Activated naive CD8-positive, alpha-beta T cell treated with anti-CD3 and anti-CD28 coated beads, Interleukin-2, amount 10 ng/mL, durations not matched to agents 7 days and 5 days (primary cell): Measurements from ENCODE around the gene EXOC3L1. TPM values are rescaled to one million over a fixed set of nuclear protein-coding genes. Genes with fewer than 3 reads are reported as not detected.

ENCODE experiments used
- ATAC-seq: fragments of 150-1000 bp; cut with Tn5 transposase; one replicate; pipeline ENCODE4 v1.10.0; 2021; ENCODE audit warnings: low read depth, moderate library complexity
- POLR2A ChIA-PET: fragments of 350-600 bp; sonication (Branson Sonifier 250); formaldehyde crosslinking; loops from one replicate; lab custom pipeline; 2021; ENCODE audit warnings: antibody characterized with exemption; lab: Charles Lee
- DNase-seq: peaks from one replicate; pipeline ENCODE4 v3.0.0; 2021
- H3K27ac Mint-ChIP-seq: one replicate; pipeline ENCODE4 v1.8.0; 2022; ENCODE audit warnings: mild to moderate bottlenecking, mixed read lengths
- H3K27me3 Mint-ChIP-seq: one replicate; pipeline ENCODE4 v1.8.0; 2022; ENCODE audit warnings: mild to moderate bottlenecking, moderate library complexity, mixed read lengths
- H3K36me3 Mint-ChIP-seq: one replicate; pipeline ENCODE4 v1.8.0; 2021; ENCODE audit warnings: mild to moderate bottlenecking, mixed read lengths
- H3K4me1 Mint-ChIP-seq: one replicate; pipeline ENCODE4 v1.8.0; 2021; ENCODE audit warnings: mixed read lengths
- H3K4me3 Mint-ChIP-seq: one replicate; pipeline ENCODE4 v1.8.0; 2022; ENCODE audit warnings: mild to moderate bottlenecking, moderate library complexity, mixed read lengths
- H3K9me3 Mint-ChIP-seq: one replicate; pipeline ENCODE4 v1.8.0; 2021; ENCODE audit warnings: mixed read lengths
- total RNA-seq, 2 experiments: library from RNA; stranded (reverse); gene quantifications; one replicate each; pipeline ENCODE4 v1.2.3, GENCODE V29; 2021

Gene EXOC3L1
- total RNA-seq, 2 experiments from 2014 or later, result not detected

GRCh38 chr16:67210069-67210937 is 20.4 kb upstream of the EXOC3L1 start:
- H3K9me3 Mint-ChIP-seq, result no peaks in the 10 kb centered on the region
- POLR2A ChIA-PET, result interaction anchor here (1.1 to 1.4 kb wide), 2 partner anchors 16 to 27 kb away, joined by 3 to 5 read pairs; partner anchors contain the start of gene TMEM208
- no peak overlapping the region for H3K4me3 Mint-ChIP-seq
- H3K27ac Mint-ChIP-seq, result no peak overlapping the region
- H3K36me3 Mint-ChIP-seq, result no peaks in the 10 kb centered on the region
- no peak for ATAC-seq
- H3K4me1 Mint-ChIP-seq, result peaks cover 3% of the 10 kb centered on the region
- no peaks in the 10 kb centered on the region for H3K27me3 Mint-ChIP-seq
- DNase-seq, result no peak

- no peaks in the 10 kb centered on the region for H3K9me3 Mint-ChIP-seq
- DNase-seq, result no peak
- no peak overlapping the region for H3K27ac Mint-ChIP-seq
- ATAC-seq, result no peak
- POLR2A ChIA-PET, result interaction anchor here (1.1 to 1.4 kb wide), 2 partner anchors 17 to 27 kb away, joined by 3 to 5 read pairs; partner anchors contain the start of gene TMEM208
- H3K36me3 Mint-ChIP-seq, result no peaks in the 10 kb centered on the region
- H3K27me3 Mint-ChIP-seq, result no peaks in the 10 kb centered on the region
- H3K4me1 Mint-ChIP-seq, result peaks cover 3% of the 10 kb centered on the region
- H3K4me3 Mint-ChIP-seq, result no peak overlapping the region
Observed at GRCh38 chr16:67209565-67209964, 19.6 kb upstream of the EXOC3L1 start.

- ATAC-seq, result no peak
- H3K9me3 Mint-ChIP-seq, result no peaks in the 10 kb centered on the region
- peaks cover 3% of the 10 kb centered on the region for H3K4me1 Mint-ChIP-seq
- no peaks in the 10 kb centered on the region for H3K27me3 Mint-ChIP-seq
- no peak overlapping the region for H3K4me3 Mint-ChIP-seq
- H3K36me3 Mint-ChIP-seq, result no peaks in the 10 kb centered on the region
- H3K27ac Mint-ChIP-seq, result no peak overlapping the region
- no peak for DNase-seq
- POLR2A ChIA-PET, result interaction anchor here (0.6 to 1.4 kb wide), 3 partner anchors 10 to 29 kb away, joined by 3 to 4 read pairs (median 3); no protein-coding TSS in a partner anchor
Observed at GRCh38 chr16:67208154-67208896, 18.4 kb upstream of the EXOC3L1 start.

GRCh38 chr16:67207249-67208091 is 17.5 kb upstream of the EXOC3L1 start:
- POLR2A ChIA-PET, result interaction anchor here (1.0 kb wide), 1 partner anchor 19 kb away, joined by 4 read pairs; the partner anchor contains the start of gene TMEM208
- no peaks in the 10 kb centered on the region for H3K9me3 Mint-ChIP-seq

GRCh38 chr16:67206838-67207248 is 16.9 kb upstream of the EXOC3L1 start:
- ATAC-seq, result no peak
- no peak overlapping the region for H3K4me3 Mint-ChIP-seq
- no peaks in the 10 kb centered on the region for H3K27me3 Mint-ChIP-seq
- no peaks in the 10 kb centered on the region for H3K9me3 Mint-ChIP-seq
- POLR2A ChIA-PET, result interaction anchor here (1.0 kb wide), 1 partner anchor 20 kb away, joined by 4 read pairs; the partner anchor contains the start of gene TMEM208
- no peak for DNase-seq
- H3K4me1 Mint-ChIP-seq, result peaks cover 3% of the 10 kb centered on the region
- H3K27ac Mint-ChIP-seq, result no peak overlapping the region
- no peaks in the 10 kb centered on the region for H3K36me3 Mint-ChIP-seq

More at GRCh38 chr16:67207249-67208091, 17.5 kb upstream of the EXOC3L1 start:
- H3K4me1 Mint-ChIP-seq, result peaks cover 3% of the 10 kb centered on the region
- H3K27ac Mint-ChIP-seq, result no peak overlapping the region
- no peak overlapping the region for H3K4me3 Mint-ChIP-seq
- DNase-seq (no peak), ATAC-seq (no peak)
- no peaks in the 10 kb centered on the region for H3K27me3 Mint-ChIP-seq
- no peaks in the 10 kb centered on the region for H3K36me3 Mint-ChIP-seq

- Mint-ChIP-seq H3K27me3 (no peaks in the 10 kb centered on the region), H3K36me3 (no peaks in the 10 kb centered on the region), H3K4me1 (peaks cover 3% of the 10 kb centered on the region), H3K4me3 (no peak overlapping the region), H3K9me3 (no peaks in the 10 kb centered on the region), H3K27ac (no peak overlapping the region)
- ATAC-seq (no peak), DNase-seq (no peak)
- POLR2A ChIA-PET, result interaction anchor here (1.0 kb wide), 1 partner anchor 21 kb away, joined by 4 read pairs; the partner anchor contains the start of gene TMEM208
Observed at GRCh38 chr16:67206129-67206837, 16.3 kb upstream of the EXOC3L1 start.

GRCh38 chr16:67204076-67204475 is 14.1 kb upstream of the EXOC3L1 start:
- ATAC-seq (no peak), DNase-seq (no peak)
- Mint-ChIP-seq H3K4me3 (no peak overlapping the region), H3K4me1 (peaks cover 2% of the 10 kb centered on the region), H3K36me3 (peaks cover 2% of the 10 kb centered on the region), H3K27ac (no peak overlapping the region), H3K27me3 (no peaks in the 10 kb centered on the region), H3K9me3 (no peaks in the 10 kb centered on the region)
- POLR2A ChIA-PET, result interaction anchor here (0.7 kb wide), 1 partner anchor 11 kb away, joined by 3 read pairs; no protein-coding TSS in a partner anchor

- H3K27ac Mint-ChIP-seq, result no peak overlapping the region
- H3K9me3 Mint-ChIP-seq, result no peaks in the 10 kb centered on the region
- POLR2A ChIA-PET, result interaction anchor here (0.6 kb wide), 1 partner anchor 44 kb away, joined by 3 read pairs; no protein-coding TSS in a partner anchor
- ATAC-seq, result no peak
- DNase-seq, result no peak
- peaks cover 2% of the 10 kb centered on the region for H3K36me3 Mint-ChIP-seq
- H3K4me1 Mint-ChIP-seq, result peaks cover 6% of the 10 kb centered on the region
- no peaks in the 10 kb centered on the region for H3K27me3 Mint-ChIP-seq
- no peak overlapping the region for H3K4me3 Mint-ChIP-seq
Observed at GRCh38 chr16:67202956-67203493, 13.1 kb upstream of the EXOC3L1 start.

- peaks cover 2% of the 10 kb centered on the region for H3K36me3 Mint-ChIP-seq
Observed at GRCh38 chr16:67202426-67202825, 12.5 kb upstream of the EXOC3L1 start.

GRCh38 chr16:67201411-67202345 is 11.7 kb upstream of the EXOC3L1 start:
- Mint-ChIP-seq H3K9me3 (no peaks in the 10 kb centered on the region), H3K4me1 (peaks cover 6% of the 10 kb centered on the region), H3K27ac (no peak overlapping the region), H3K36me3 (peaks cover 6% of the 10 kb centered on the region), H3K4me3 (no peak overlapping the region), H3K27me3 (no peaks in the 10 kb centered on the region)
- POLR2A ChIA-PET, result no interaction called here
- ATAC-seq, result no peak
- DNase-seq, result no peak

More at GRCh38 chr16:67202426-67202825, 12.5 kb upstream of the EXOC3L1 start:
- no peaks in the 10 kb centered on the region for H3K27me3 Mint-ChIP-seq
- ATAC-seq, result no peak
- POLR2A ChIA-PET, result interaction anchor here (0.6 kb wide), 1 partner anchor 44 kb away, joined by 3 read pairs; no protein-coding TSS in a partner anchor
- no peak for DNase-seq
- H3K27ac Mint-ChIP-seq, result no peak overlapping the region
- H3K4me1 Mint-ChIP-seq, result peaks cover 6% of the 10 kb centered on the region
- H3K4me3 Mint-ChIP-seq, result no peak overlapping the region
- H3K9me3 Mint-ChIP-seq, result no peaks in the 10 kb centered on the region

GRCh38 chr16:67200491-67200890 is 10.6 kb upstream of the EXOC3L1 start:
- peaks cover 15% of the 10 kb centered on the region for H3K36me3 Mint-ChIP-seq
- peaks cover 9% of the 10 kb centered on the region for H3K4me1 Mint-ChIP-seq
- H3K27me3 Mint-ChIP-seq, result no peaks in the 10 kb centered on the region
- POLR2A ChIA-PET, result no interaction called here
- ATAC-seq (no peak), DNase-seq (no peak)
- H3K9me3 Mint-ChIP-seq, result no peaks in the 10 kb centered on the region
- no peak overlapping the region for H3K27ac Mint-ChIP-seq
- H3K4me3 Mint-ChIP-seq, result no peak overlapping the region
